ENCODE data around the gene AMZ1.

DNA sequence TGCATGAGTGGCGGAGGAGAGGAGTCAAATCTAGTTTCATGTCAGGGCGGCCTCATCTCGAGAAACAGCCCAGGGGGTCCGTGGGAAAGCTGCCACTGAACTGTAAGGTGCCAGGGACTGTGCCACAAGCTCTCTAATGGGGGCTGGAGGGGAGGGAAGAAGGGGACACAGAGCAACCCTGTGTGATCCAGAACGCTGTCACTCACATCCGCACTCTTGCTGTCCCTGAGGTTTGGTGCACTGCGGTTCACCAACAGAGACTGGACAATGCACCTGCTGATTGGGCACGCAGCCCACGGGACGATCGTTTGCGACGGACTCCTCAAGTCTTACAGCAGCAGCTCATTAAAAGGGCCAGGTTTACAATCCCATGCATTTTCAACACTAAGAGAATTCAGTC, 47.7 kb downstream of the AMZ1 start:
- TF ChIP-seq, protein P1, sequence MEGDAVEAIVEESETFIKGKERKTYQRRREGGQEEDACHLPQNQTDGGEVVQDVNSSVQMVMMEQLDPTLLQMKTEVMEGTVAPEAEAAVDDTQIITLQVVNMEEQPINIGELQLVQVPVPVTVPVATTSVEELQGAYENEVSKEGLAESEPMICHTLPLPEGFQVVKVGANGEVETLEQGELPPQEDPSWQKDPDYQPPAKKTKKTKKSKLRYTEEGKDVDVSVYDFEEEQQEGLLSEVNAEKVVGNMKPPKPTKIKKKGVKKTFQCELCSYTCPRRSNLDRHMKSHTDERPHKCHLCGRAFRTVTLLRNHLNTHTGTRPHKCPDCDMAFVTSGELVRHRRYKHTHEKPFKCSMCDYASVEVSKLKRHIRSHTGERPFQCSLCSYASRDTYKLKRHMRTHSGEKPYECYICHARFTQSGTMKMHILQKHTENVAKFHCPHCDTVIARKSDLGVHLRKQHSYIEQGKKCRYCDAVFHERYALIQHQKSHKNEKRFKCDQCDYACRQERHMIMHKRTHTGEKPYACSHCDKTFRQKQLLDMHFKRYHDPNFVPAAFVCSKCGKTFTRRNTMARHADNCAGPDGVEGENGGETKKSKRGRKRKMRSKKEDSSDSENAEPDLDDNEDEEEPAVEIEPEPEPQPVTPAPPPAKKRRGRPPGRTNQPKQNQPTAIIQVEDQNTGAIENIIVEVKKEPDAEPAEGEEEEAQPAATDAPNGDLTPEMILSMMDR (IDR thresholded peaks at IDR 0.05): no peak
- TF ChIP-seq POLR2A (IDR thresholded peaks at IDR 0.05): no peak
